Ishikawa (cell line): ENCODE data around the gene ZHX3.

Experiments used
- CEBPB ChIP-seq: IDR thresholded peaks from 2 replicates; pipeline ENCODE4 v1.6.1; 2012
- CREB1 ChIP-seq: IDR thresholded peaks from 2 replicates; pipeline ENCODE4 v1.6.1; 2012; ENCODE audit warnings: low read depth
- EGR1 ChIP-seq: IDR thresholded peaks from 2 replicates; pipeline ENCODE4 v1.6.1; 2012
- EP300 ChIP-seq: IDR thresholded peaks from 2 replicates; pipeline ENCODE4 v1.6.1; 2012; ENCODE audit warnings: borderline replicate concordance
- FOXM1 ChIP-seq: IDR thresholded peaks from 2 replicates; pipeline ENCODE4 v1.6.1; 2012; ENCODE audit warnings: low read depth, borderline replicate concordance
- MAX ChIP-seq: IDR thresholded peaks from 2 replicates; pipeline ENCODE4 v1.6.1; 2012
- NFIC ChIP-seq: IDR thresholded peaks from 2 replicates; pipeline ENCODE4 v1.6.1; 2012
- RAD21 ChIP-seq: IDR thresholded peaks from 2 replicates; pipeline ENCODE4 v1.6.1; 2012; ENCODE audit warnings: low read depth
- REST ChIP-seq: IDR thresholded peaks from 2 replicates; pipeline ENCODE4 v1.6.1; 2012; ENCODE audit warnings: low read depth, mild to moderate bottlenecking
- TAF1 ChIP-seq: IDR thresholded peaks from 2 replicates; pipeline ENCODE4 v1.6.1; 2012; ENCODE audit warnings: low read depth, mild to moderate bottlenecking
- TCF12 ChIP-seq: IDR thresholded peaks from 2 replicates; pipeline ENCODE4 v1.6.1; 2012; ENCODE audit warnings: low read depth
- TEAD4 ChIP-seq: IDR thresholded peaks from 2 replicates; pipeline ENCODE4 v1.6.1; 2012
- USF1 ChIP-seq: IDR thresholded peaks from 2 replicates; pipeline ENCODE4 v1.6.1; 2012
- YY1 ChIP-seq: IDR thresholded peaks from 2 replicates; pipeline ENCODE4 v1.6.1; 2012; ENCODE audit warnings: low read depth
- ZBTB7A ChIP-seq: IDR thresholded peaks from 2 replicates; pipeline ENCODE4 v1.6.1; 2012; ENCODE audit warnings: low read depth

ZHX3 gene

GRCh38 chr20:41134362-41135186 lies 183.0 kb downstream of the ZHX3 start:
- TF ChIP-seq CEBPB: no peak
- TF ChIP-seq TAF1: no peak
- no peak for TF ChIP-seq TEAD4

- TF ChIP-seq TCF12 (no peak), TAF1 (no peak), EGR1 (no peak), CREB1 (no peak), EP300 (no peak), NFIC (no peak), USF1 (no peak), TEAD4 (no peak), REST (no peak), RAD21 (no peak)
Measured at GRCh38 chr20:41133709-41134361, 183.7 kb downstream of the ZHX3 start.

GRCh38 chr20:41131594-41132387 lies 185.7 kb downstream of the ZHX3 start:
- TF ChIP-seq CREB1 (no peak), ZBTB7A (no peak), YY1 (no peak), EP300 (no peak), MAX (no peak), TCF12 (no peak), CEBPB (no peak), FOXM1 (no peak), TEAD4 (no peak), REST (no peak), USF1 (no peak), NFIC (no peak), RAD21 (no peak), EGR1 (no peak), TAF1 (no peak)
